Spleen (tissue), 11 donors: ENCODE results near the gene SH2D4B. TPM values are rescaled to one million over a fixed set of nuclear protein-coding genes. Genes with fewer than 3 reads are reported as not detected.

Source experiments
- DNase-seq: peaks from one replicate; pipeline ENCODE4 v3.0.0-alpha.2; 2020
- H3K27ac ChIP-seq, 8 donors: fragments of 200-600 bp; sonication (generic) in 7 of 8; 1 replicate in 4 of 8; 2 replicates in 4 of 8; pipeline versions ENCODE4 v1.5.0 to v1.8.0; 2016 to 2021; ENCODE audit warnings: inconsistent platforms in 4 of 8, mild to moderate bottlenecking in 4 of 8, moderate library complexity in 1 of 8
- H3K27me3 ChIP-seq, 7 donors: fragments of 200-600 bp; sonication (generic) in 6 of 7; replicated peaks in 1 of 7; 1 replicate in 4 of 7; 2 replicates in 3 of 7; pipeline versions ENCODE4 v1.5.0 to v1.8.0; 2016 to 2021; ENCODE audit warnings: inconsistent platforms in 3 of 7, mild to moderate bottlenecking in 1 of 7
- H3K36me3 ChIP-seq, 6 donors: fragments of 200-600 bp; sonication (generic) in 5 of 6; 1 replicate in 4 of 6; 2 replicates in 2 of 6; pipeline versions ENCODE4 v1.5.0 to v1.8.0; 2016 to 2021; ENCODE audit warnings: inconsistent platforms in 2 of 6
- H3K4me1 ChIP-seq, 6 donors: fragments of 200-600 bp; sonication (generic) in 5 of 6; 1 replicate in 3 of 6; 2 replicates in 3 of 6; pipeline versions ENCODE4 v1.5.0 to v1.8.0; 2016 to 2021; ENCODE audit warnings: inconsistent platforms in 3 of 6
- H3K4me3 ChIP-seq, 8 donors: fragments of 200-600 bp; sonication (generic) in 7 of 8; 1 replicate in 4 of 8; 2 replicates in 4 of 8; pipeline versions ENCODE4 v1.5.0 to v1.8.0; 2016 to 2021; ENCODE audit warnings: inconsistent platforms in 4 of 8, mild to moderate bottlenecking in 4 of 8, moderate library complexity in 2 of 8
- H3K9me3 ChIP-seq, 8 donors: fragments of 200-600 bp; sonication (generic) in 7 of 8; 1 replicate in 4 of 8; 2 replicates in 4 of 8; pipeline versions ENCODE4 v1.5.0 to v1.8.0; 2016 to 2021; ENCODE audit warnings: inconsistent platforms in 4 of 8
- POLR2A ChIP-seq, 3 donors: fragments of 450-650 bp; IDR thresholded peaks; one replicate each; pipeline ENCODE4 v1.5.1; 2017; ENCODE audit warnings: antibody characterized with exemption in 3 of 3, mild to moderate bottlenecking in 1 of 3
- POLR2AphosphoS5 ChIP-seq, 3 donors: sonication (generic); formaldehyde crosslinking; IDR thresholded peaks; one replicate each; pipeline ENCODE4 v1.5.1; 2017; ENCODE audit warnings: antibody characterized with exemption in 3 of 3
- WGBS, 5 donors: extraction: QIAGEN DNeasy Blood & Tissue Kit in 3 of 5; methylation state at CpG; one replicate each; pipeline versions ENCODE4 v1.1.5 to v1.1.7; 2013 to 2018; 5-methylcytosine and 5-hydroxymethylcytosine counted together
- intact Hi-C: fragments of 100-400 bp; cut with DNase I; formaldehyde crosslinking; loops from one replicate; pipeline ENCODE4 v1.15.0; 2023; ENCODE audit warnings: low total_unique reads
- polyA plus RNA-seq, 3 donors: library from polyadenylated mRNA; stranded (reverse); fragments of 200-250 nt; gene quantifications; one replicate each; pipeline ENCODE4 v1.2.1, GENCODE V29; 2013
- total RNA-seq, 7 donors: library from RNA; depleted of rRNA in 3 of 7; stranded (reverse); fragments of >200 nt in 3 of 7; fragmentation: NEBNext Ultra II Directional in 4 of 7; extraction: Animal tissue kit (Norgen Biotek cat#: 25700) in 4 of 7; gene quantifications; one replicate each; pipeline versions ENCODE4 v1.1.0 to v1.2.1, GENCODE V29; 2016 to 2021
- TF ChIP-seq, protein P1 (sequence below), 11 experiments: fragments of 200-600 bp in 7 of 11; fragments of 450-650 bp in 4 of 11; sonication (generic) in 4 of 11; IDR thresholded peaks in 8 of 11; conservative IDR thresholded peaks in 3 of 11; 1 replicate in 7 of 11; 2 replicates in 4 of 11; pipeline versions ENCODE4 v1.4.0 to v1.8.0; 2016 to 2021; ENCODE audit warnings: antibody characterized with exemption in 11 of 11, inconsistent platforms in 4 of 11, mild to moderate bottlenecking in 1 of 11
- donor health status: healthy with polysubstance abuse.
- donor health status: DM: no; HTN: no; CAD: no; lungs with moderate emphysema.
- donor health status: DM: no; HTN: no; CAD: no.
- donor health status: Bipolar disorder and iron deficiency.
- donor health status: healthy.
- donor health status: DM: no; HTN: no; CAD: no.
- donor health status: DM: yes; HTN: yes; CAD: no.

SH2D4B gene
- total and polyA plus RNA-seq, 10 donors = 0.08 to 0.46 (median 0.12) TPM; not detected in 2

- WGBS, 5 donors = 70 to 78% (median 75%) methylated on average over 12 to 17 of the region's 17 CpGs
- no peak for TF ChIP-seq POLR2A (IDR thresholded peaks at IDR 0.05)
- peak overlapping the region in 7 of 8 donors; percentile 77 to 90 (median 84) for H3K27ac ChIP-seq
Observed at GRCh38 chr10:80536361-80536835, 1.3 kb upstream of the SH2D4B start.

GRCh38 chr10:80537086-80537735 lies 491 bp upstream of the SH2D4B start:
- Histone ChIP-seq H3K36me3 (no peaks in the 10 kb centered on the region), H3K4me1 (peaks cover 0 to 56% (median 25%) of the 10 kb centered on the region in 6 donors), H3K4me3 (no peak overlapping the region), H3K27me3 (no peaks in the 10 kb centered on the region), H3K9me3 (no peaks in the 10 kb centered on the region), H3K27ac (no peak overlapping the region)
- WGBS, 5 donors = 79 to 89% (median 85%) methylated on average over 8 of the region's 8 CpGs
- intact Hi-C loops = no loop called here
- peak; percentile 33 for DNase-seq
- no peak for TF ChIP-seq POLR2A (IDR thresholded peaks at IDR 0.05)
- TF ChIP-seq POLR2AphosphoS5 (IDR thresholded peaks at IDR 0.05) = no peak
- TF ChIP-seq, protein P1, sequence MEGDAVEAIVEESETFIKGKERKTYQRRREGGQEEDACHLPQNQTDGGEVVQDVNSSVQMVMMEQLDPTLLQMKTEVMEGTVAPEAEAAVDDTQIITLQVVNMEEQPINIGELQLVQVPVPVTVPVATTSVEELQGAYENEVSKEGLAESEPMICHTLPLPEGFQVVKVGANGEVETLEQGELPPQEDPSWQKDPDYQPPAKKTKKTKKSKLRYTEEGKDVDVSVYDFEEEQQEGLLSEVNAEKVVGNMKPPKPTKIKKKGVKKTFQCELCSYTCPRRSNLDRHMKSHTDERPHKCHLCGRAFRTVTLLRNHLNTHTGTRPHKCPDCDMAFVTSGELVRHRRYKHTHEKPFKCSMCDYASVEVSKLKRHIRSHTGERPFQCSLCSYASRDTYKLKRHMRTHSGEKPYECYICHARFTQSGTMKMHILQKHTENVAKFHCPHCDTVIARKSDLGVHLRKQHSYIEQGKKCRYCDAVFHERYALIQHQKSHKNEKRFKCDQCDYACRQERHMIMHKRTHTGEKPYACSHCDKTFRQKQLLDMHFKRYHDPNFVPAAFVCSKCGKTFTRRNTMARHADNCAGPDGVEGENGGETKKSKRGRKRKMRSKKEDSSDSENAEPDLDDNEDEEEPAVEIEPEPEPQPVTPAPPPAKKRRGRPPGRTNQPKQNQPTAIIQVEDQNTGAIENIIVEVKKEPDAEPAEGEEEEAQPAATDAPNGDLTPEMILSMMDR (IDR thresholded peaks at IDR 0.05 in 8 of 11, conservative IDR thresholded peaks at IDR 0.05 in 3 of 11) = no peak

More at GRCh38 chr10:80536361-80536835, 1.3 kb upstream of the SH2D4B start:
- H3K27me3 ChIP-seq = no peaks in the 10 kb centered on the region
- H3K4me1 ChIP-seq = peaks cover 0 to 56% (median 20%) of the 10 kb centered on the region in 6 donors
- intact Hi-C loops = no loop called here
- H3K36me3 ChIP-seq = no peaks in the 10 kb centered on the region
- peak; percentile 84 for DNase-seq
- H3K9me3 ChIP-seq = no peaks in the 10 kb centered on the region
- peak overlapping the region in 7 of 8 donors; percentile 28 to 71 (median 41) for H3K4me3 ChIP-seq

DNA sequence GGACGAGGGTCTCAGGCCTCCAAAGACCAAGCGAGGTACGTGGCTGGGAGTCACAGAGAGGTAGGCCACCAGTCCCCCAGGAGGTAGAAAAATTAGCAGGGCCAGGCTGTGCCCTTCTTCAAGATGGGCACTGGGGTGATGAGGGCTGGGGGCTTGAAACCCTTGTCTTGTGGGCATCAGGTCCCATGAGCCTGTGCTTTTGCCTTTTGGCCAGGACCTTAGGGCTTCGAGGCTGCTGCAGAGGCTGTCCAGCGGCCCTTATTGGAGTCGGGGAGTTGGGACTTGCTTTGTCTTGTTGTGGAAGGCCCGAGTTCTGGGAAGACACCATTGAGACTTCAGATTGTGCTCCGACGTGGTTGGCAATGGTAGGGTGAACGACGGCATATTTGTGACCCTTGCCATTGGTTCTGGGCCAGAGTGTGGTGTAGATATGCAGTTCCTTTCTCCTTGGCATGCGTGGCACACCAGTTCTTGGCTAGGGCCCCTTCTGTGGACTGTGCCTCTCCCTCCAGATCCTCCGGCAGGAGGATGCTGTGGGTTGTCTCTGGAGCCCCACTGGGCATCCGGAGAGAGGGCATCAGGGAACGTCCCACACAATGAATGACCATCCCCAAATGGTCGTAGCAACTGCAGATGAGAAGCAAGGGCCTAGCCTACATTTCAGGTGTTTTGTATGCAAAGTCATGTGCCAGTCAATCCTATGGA lies 931 bp downstream of the SH2D4B start:
- H3K9me3 ChIP-seq = no peaks in the 10 kb centered on the region
- peaks cover 0 to 52% (median 25%) of the 10 kb centered on the region in 6 donors for H3K4me1 ChIP-seq
- DNase-seq = peak; percentile 56
- H3K27ac ChIP-seq = no peak overlapping the region
- H3K27me3 ChIP-seq = no peaks in the 10 kb centered on the region
- intact Hi-C loops = no loop called here
- TF ChIP-seq, protein P1 (IDR thresholded peaks at IDR 0.05 in 8 of 11, conservative IDR thresholded peaks at IDR 0.05 in 3 of 11) = no peak
- no peak for TF ChIP-seq POLR2AphosphoS5 (IDR thresholded peaks at IDR 0.05)
- TF ChIP-seq POLR2A (IDR thresholded peaks at IDR 0.05) = no peak
- no peaks in the 10 kb centered on the region for H3K36me3 ChIP-seq
- no peak overlapping the region for H3K4me3 ChIP-seq
- 88 to 99% (median 95%) methylated on average over 10 to 16 of the region's 16 CpGs for WGBS, 5 donors

GRCh38 chr10:80539421-80540031 lies 1.8 kb downstream of the SH2D4B start:
- intact Hi-C loops = no loop called here
- H3K36me3 ChIP-seq = no peaks in the 10 kb centered on the region
- no peaks in the 10 kb centered on the region for H3K27me3 ChIP-seq
- peak overlapping the region in 1 of 8 donors; percentile 36 for H3K27ac ChIP-seq
- H3K4me3 ChIP-seq = no peak overlapping the region
- peak; percentile 53 for DNase-seq
- peaks cover 0 to 52% (median 25%) of the 10 kb centered on the region in 6 donors for H3K4me1 ChIP-seq
- 58 to 77% (median 71%) methylated on average over 5 to 7 of the region's 7 CpGs for WGBS, 5 donors
- TF ChIP-seq, protein P1 (IDR thresholded peaks at IDR 0.05 in 8 of 11, conservative IDR thresholded peaks at IDR 0.05 in 3 of 11) = no peak
- TF ChIP-seq POLR2AphosphoS5 (IDR thresholded peaks at IDR 0.05) = peak in 1 of 3 donors; percentile 31
- no peaks in the 10 kb centered on the region for H3K9me3 ChIP-seq
